ENCODE results near the gene TSPAN33. TPM values are rescaled to one million over a fixed set of nuclear protein-coding genes. Genes with fewer than 3 reads are reported as not detected.
"Not testable (repeated sequence)": the region's sequence is repeated elsewhere in the genome, so short reads cannot be mapped to it uniquely, and the experiment has no call there.

TSPAN33 gene
- total RNA-seq = 6.2 TPM

GRCh38 chr7:129144095-129144833, at the start of gene TSPAN33:
Gene TSPAN33 (plus strand): TSS chr7:129144707. CDS start chr7:129144981, 274 bp downstream.
- DNase-seq = peak; percentile 21

DNA sequence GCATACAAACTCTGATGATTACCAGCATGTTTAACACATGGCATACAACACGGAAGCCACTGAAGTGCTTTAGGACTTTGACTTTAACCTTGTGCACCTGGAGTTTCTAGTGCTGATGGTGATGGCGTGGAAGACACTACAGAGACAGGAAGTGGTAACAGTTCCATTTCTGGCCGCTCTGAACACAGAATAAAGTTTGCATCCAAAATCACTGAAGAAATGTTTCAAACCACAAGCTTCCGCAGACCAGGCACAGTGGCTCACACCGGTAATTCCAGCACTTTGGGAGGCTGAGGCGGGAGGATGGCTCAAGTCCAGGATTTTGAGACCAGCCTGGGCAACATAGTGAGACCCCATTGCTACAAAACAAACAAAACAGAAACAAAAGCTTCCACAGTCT, 49.2 kb upstream of the TSPAN33 start:
- no peak for DNase-seq

DNA sequence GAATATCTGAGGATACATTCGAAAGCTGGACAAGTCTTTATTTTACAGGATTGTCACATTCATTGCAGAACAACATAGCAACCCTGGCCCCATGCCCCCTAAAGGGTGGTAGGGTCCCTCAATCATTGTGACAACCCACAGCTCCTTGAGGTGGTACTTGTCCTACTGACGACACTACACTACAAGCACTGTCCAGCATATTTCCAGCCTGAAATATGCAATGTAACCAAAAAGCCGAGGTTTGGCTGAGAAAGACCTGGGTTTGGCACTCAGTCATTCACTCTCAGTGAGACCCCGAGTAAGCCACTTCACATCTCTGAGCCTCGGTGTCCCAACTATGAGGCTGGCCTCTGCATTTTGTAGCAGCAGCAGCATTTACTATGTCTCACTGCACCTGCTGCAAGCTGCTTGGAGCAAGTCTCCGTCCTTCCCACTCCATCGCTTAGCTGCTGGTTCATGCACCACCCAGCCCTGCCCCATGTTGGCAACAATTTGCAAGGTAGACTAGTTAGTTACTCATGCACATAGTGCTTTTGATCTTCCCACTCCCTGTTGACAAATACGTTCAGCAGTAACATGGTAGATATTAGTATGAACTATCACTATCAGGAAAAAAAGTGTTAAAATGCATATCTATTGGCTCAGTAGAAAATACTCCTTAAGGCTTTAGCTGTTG, 46.0 kb upstream of the TSPAN33 start:
- no peak for DNase-seq

DNA sequence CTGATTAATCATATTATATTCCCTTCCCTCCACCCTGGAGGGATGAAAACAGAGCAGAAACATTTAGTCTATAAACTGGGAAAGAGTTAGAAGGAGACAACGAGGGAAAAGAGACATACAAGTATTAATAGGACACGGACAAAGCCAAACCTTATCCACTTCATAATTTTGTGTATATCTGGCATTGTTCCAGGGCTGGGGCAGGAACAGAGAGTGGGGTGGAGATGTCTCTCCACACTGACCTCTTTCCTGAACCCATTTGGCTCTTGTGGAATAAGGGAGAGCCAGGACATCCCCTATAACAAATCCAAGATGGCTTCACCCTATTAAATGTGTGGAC, 43.7 kb upstream of the TSPAN33 start:
- DNase-seq = no peak

DNA sequence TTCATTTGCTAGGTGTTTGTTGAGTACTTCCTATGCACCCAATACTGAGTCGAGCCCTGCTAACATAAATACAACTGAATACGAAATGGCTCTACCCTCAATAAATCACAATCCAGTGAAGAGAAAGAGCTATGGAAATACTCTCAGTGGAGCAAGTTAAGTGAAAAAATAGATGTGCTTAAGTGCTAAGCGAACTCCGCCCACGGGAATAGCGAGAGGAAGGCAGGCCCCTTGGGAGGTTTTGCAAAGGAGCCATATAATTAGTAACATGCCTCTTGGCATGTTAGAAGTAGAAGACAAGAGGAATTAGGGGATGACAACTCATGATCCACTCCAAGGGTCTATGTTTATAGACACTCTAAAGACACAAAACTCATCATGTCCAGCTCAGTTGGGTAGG, 42.8 kb upstream of the TSPAN33 start:
- no peak for DNase-seq

DNA sequence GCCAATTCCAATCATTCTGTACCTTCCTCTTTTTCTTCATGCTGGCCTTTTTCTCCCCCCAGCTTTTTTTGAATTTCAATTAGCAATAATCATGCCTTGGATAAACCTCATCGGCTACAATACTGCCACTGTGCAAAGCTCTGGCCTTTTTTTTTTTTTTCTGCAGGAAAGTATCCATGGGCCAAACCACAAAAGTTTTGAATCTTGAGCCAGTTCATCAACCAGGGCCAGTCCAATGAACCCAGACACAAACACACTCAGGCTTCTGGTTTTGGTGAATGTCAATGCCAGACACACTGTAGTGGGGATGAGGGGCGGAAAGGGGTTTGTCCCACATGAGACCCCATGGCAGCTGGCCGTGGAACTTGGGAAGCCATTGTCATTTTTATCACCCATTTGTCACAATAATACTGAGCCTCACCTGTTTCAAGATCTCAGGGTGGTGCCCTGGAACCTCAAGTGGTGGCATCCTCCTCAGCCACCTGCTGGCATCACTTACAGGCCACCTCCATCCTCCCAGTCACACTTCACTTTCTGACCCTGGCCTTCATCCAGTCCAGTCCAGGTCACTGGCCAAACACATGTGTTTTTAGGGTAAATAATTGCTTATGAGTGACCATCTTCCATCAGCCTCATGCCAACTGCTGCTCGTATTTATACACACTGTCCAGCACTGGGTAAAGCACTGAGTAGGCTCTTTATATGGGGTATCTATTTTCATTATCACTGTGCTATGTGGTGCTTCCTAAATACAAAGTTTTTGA, 40.8 kb upstream of the TSPAN33 start:
- DNase-seq = no peak

GRCh38 chr7:129108581-129108980, 35.9 kb upstream of the TSPAN33 start:
- no peak for DNase-seq

DNA sequence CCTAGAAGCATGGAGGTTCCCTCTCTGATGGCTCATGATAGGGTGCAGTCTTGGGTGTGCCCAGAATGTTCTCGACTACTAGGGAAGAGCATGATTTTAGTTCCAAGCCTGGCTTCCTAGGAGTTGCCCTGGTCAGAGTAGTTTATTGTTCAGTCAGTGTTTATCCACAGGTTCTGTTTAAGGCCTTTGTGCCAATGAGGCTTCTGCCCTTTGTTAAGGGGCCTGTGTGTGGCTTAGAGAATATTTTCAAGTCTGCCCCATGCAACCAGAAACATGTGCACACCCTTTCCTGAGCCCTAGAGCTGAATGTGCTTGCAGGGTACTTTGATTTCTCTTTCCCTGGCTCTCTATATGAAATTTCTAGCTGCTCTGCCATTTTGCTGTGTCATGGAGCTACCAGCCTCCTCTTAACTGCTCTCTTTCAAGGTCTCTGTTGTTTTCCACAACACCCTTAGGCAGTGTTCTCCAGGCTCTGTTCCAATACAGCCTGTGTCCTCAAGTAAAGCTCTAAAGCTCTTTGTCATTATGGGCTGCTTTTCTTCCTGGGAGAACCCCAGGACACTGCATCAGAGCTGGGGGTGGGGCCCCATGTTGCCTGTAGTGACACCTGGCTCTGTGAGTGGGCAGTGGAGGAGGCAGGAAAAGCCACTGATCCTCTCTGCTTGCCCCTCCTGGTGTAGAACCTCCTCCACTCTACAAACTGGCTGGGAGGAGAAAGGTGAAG, 34.1 kb upstream of the TSPAN33 start:
- DNase-seq = no peak

GRCh38 chr7:129110982-129111376, 33.5 kb upstream of the TSPAN33 start:
- no peak for DNase-seq

GRCh38 chr7:129115676-129116075, 28.8 kb upstream of the TSPAN33 start:
- no peak for DNase-seq

DNA sequence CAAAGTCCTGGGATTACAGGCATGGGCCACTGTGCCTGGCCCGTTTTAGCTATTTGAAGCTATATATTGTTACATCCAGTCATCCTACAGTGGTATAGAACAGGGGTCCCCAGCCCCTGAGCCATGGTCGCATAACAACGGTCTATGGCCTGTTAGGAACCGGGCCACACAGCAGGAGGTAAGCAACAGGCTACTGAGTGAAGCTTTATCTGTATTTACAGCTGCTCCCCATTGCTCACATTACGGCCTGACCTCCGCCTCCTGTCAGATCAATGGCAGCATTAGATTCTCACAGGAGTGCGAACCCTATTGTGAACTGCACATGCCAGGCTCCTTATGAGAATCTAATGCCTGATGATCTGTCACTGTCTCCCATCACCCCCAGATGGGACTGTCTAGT, 26.3 kb upstream of the TSPAN33 start:
- no peak for DNase-seq

GRCh38 chr7:129118976-129119375, 25.5 kb upstream of the TSPAN33 start:
- DNase-seq = no peak

DNA sequence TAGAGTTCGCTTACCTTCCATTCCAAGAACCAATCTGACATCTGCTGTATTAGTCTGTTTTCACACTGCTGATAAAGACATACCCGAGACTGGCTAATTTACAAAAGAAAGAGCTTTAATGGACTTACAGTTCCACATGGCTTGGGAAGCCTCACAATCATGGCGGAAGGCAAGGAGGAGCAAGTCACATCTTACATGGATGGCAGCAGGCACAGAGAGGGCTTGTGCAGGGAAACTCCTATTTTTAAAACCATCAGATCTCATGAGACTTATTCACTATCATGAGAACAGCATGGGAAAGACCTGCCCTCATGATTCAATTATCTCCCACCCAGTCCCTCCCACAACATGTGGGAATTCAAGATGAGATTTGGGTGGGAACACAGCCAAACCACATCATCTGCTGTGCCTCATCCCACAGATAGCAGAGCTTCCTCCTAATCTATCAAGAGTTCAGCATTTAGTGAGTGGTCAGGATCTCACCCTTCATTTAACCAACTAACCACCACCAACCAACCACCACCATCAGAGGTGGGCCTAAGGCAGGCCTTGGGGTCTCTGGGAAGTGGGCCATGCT, 22.9 kb upstream of the TSPAN33 start:
- DNase-seq = not testable (repeated sequence)

DNA sequence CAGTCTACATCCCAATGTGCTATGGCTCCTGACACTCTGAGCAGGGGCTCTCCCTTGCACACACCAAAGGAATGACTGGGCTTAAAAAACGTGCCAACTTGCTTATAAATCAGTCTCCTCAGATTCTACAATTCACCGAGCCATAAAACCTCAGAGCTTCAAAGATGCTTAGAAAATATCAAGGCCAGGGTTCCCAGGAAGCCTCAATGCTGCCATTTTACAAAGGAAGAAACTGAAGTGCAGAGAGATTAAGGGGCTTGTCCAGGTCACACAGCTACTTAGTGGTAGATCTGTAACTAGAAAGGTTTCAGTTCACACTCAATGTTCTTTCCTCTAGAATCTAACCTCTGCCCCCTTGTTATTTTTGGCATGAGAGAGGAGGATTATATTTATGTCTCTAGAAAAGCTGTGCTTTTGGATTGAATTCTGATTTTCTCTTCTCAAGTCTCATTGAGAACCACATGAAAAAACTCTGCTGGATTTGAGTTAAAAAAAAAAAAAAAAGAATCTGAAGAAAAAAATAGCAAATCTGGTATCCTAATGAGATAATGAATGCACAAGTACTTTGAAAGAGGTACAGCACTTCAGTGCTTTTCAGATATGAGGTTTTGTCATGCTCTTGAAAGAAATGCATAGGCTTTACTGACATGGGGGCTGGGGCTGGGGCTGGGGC, 22.3 kb upstream of the TSPAN33 start:
- DNase-seq = no peak

DNA sequence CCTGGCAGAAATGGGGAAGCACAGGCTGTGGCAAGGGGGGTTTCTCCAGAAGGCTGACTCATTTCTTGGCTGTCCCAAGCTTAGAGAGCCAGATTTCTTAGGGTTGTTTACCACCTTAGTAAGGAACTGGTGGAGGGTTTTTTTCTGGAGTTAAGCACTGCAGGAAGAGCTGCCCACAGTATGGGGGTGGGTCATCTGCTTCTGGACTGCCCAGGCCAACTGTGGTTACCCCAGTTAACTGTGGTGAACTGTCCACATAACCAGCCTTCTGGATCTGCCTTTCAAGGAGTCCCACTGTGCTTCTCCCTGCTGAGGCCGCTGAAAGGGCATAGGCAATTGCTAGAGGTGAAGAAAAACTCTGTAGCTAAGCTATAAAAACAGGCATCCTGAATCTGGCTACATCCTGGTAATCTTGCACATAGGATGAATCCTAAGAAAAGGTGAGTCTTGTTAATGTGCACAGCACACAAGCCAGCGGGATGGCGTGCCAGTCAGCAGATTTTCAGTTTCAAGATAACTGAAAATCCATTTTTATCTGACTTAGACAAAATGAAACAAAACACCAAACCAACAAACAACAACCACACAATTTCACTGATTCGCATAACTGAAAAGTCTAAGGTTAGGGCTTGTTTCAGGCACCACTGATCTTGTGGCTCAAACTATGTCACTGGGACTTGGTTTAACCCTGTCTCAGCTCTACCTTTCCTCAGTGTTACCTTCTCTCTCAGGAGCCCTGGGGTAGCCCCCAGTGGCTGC, 21.6 kb upstream of the TSPAN33 start:
- no peak for DNase-seq

DNA sequence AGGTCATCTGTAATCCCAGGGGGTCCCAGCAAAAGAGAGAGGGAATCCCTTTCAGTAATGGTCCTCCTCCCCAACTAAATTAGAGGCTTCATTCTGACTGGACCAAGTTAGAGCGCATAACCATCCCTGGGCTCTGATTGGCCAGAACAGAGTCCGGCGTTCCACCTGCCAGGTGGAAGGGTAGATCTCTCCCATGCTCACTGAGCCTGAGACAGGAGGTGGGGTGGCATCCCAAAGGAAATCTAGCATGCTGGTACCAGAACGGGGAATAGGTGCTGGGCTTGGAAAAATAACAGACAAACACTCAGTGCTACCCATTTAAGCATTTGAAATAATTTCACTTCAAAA, 21.0 kb upstream of the TSPAN33 start:
- DNase-seq = no peak

GRCh38 chr7:129126314-129126713, 18.2 kb upstream of the TSPAN33 start:
- DNase-seq = no peak

- no peak for DNase-seq
These were observed 17.4 kb upstream of the TSPAN33 start for GRCh38 chr7:129127154-129127553.

DNA sequence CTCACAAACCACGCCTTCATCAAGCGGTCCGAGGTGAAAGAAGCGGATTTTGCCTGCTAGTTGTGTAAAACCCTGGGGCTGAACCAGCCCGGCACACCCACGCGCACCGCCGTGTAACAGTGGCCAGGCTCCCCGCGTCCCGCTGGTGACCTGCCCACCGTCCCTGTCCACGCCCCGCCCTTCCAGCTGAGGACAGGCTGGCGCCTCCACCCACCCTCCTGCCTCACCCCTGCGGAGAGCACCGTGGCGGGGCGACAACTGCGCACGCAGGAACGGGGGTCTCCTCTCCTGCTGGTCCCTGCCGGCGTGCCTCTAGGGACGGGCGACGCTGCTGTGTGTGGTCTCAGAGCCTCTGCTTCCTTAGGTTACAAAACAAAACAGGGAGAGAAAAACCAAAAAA, 16.9 kb upstream of the TSPAN33 start:
- DNase-seq = no peak

- DNase-seq = no peak
These were observed 10.0 kb upstream of the TSPAN33 start for GRCh38 chr7:129134356-129134987.

Measured in skin of body (tissue), 2 donors.